Measurements from ENCODE around the gene PRKG2. TPM values are rescaled to one million over a fixed set of nuclear protein-coding genes. Genes with fewer than 3 reads are reported as not detected.
A peak's percentile ranks its signal among the peaks of the same experiment; 100 is the strongest.

Gene PRKG2
- total and polyA plus RNA-seq, 4 donors: 3.3 to 7.2 (median 4.2) TPM

- WGBS (ENCODE audit: insufficient coverage): no CpG with 5 or more reads among the region's 1 CpG
- Histone ChIP-seq H3K36me3 (ENCODE audit: control insufficient read depth, insufficient read depth, low read length) (no peaks in the 10 kb centered on the region), H3K27ac (ENCODE audit: low read depth, low read length) (no peak overlapping the region), H3K4me1 (ENCODE audit: control insufficient read depth, insufficient read depth, low read length) (peaks cover 4% of the 10 kb centered on the region), H3K9me3 (ENCODE audit: control insufficient read depth, insufficient read depth, low read length) (no peaks in the 10 kb centered on the region), H3K27me3 (ENCODE audit: control insufficient read depth, insufficient read depth, low read length) (no peaks in the 10 kb centered on the region), H3K4me3 (ENCODE audit: low read depth, low read length) (no peak overlapping the region)
- no peak for DNase-seq (ENCODE audit: low read depth in 4 of 6, low spot score in 6 of 6)
Measured at GRCh38 chr4:81198609-81199008, 16.4 kb downstream of the PRKG2 start.

GRCh38 chr4:81197864-81198524 lies 17.0 kb downstream of the PRKG2 start:
- no peaks in the 10 kb centered on the region for H3K36me3 ChIP-seq (ENCODE audit: control insufficient read depth, insufficient read depth, low read length)
- DNase-seq (ENCODE audit: low read depth in 4 of 6, low spot score in 6 of 6): peak in 3 of 6 donors; percentile 12 to 75 (median 60)
- no peaks in the 10 kb centered on the region for H3K9me3 ChIP-seq (ENCODE audit: control insufficient read depth, insufficient read depth, low read length)
- H3K4me3 ChIP-seq (ENCODE audit: low read depth, low read length): no peak overlapping the region
- WGBS (ENCODE audit: insufficient coverage): 29% methylated on average over 2 of the region's 4 CpGs
- H3K27ac ChIP-seq (ENCODE audit: low read depth, low read length): no peak overlapping the region
- peaks cover 4% of the 10 kb centered on the region for H3K4me1 ChIP-seq (ENCODE audit: control insufficient read depth, insufficient read depth, low read length)
- no peaks in the 10 kb centered on the region for H3K27me3 ChIP-seq (ENCODE audit: control insufficient read depth, insufficient read depth, low read length)

GRCh38 chr4:81196126-81196650 lies 18.8 kb downstream of the PRKG2 start:
- H3K9me3 ChIP-seq (ENCODE audit: control insufficient read depth, insufficient read depth, low read length): no peaks in the 10 kb centered on the region
- no peak overlapping the region for H3K4me3 ChIP-seq (ENCODE audit: low read depth, low read length)
- H3K36me3 ChIP-seq (ENCODE audit: control insufficient read depth, insufficient read depth, low read length): no peaks in the 10 kb centered on the region
- peaks cover 4% of the 10 kb centered on the region for H3K4me1 ChIP-seq (ENCODE audit: control insufficient read depth, insufficient read depth, low read length)
- H3K27ac ChIP-seq (ENCODE audit: low read depth, low read length): no peak overlapping the region
- 100% methylated on average over 3 of the region's 3 CpGs for WGBS (ENCODE audit: insufficient coverage)
- DNase-seq (ENCODE audit: low read depth in 4 of 6, low spot score in 6 of 6): no peak
- no peaks in the 10 kb centered on the region for H3K27me3 ChIP-seq (ENCODE audit: control insufficient read depth, insufficient read depth, low read length)

- no CpG with 5 or more reads among the region's 6 CpGs for WGBS (ENCODE audit: insufficient coverage)
- Histone ChIP-seq H3K27ac (ENCODE audit: low read depth, low read length) (no peak overlapping the region), H3K4me1 (ENCODE audit: control insufficient read depth, insufficient read depth, low read length) (peaks cover 4% of the 10 kb centered on the region)
Measured at GRCh38 chr4:81195475-81195874, 19.5 kb downstream of the PRKG2 start.

DNA sequence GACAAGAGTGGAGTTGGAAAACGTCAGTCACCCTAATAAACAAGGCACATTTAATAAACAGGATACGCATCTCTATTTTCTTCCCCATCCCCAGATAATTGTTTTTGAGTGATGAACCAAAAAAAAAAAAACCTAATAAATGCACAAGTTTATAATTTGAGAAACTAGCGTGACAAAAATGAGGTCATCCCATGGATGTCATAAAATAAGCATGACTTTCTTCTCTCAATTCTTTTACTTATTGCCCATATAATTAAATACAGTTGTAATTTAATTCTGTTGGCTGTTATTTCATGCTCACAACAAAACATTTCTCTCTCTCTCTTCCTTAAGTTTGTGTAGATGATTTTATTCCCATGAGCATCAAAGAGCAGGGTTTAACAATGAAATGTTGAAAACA lies 20.7 kb downstream of the PRKG2 start:
- DNase-seq (ENCODE audit: low read depth in 4 of 6, low spot score in 6 of 6): no peak
- no peak overlapping the region for H3K27ac ChIP-seq (ENCODE audit: low read depth, low read length)

More at GRCh38 chr4:81195475-81195874, 19.5 kb downstream of the PRKG2 start:
- H3K9me3 ChIP-seq (ENCODE audit: control insufficient read depth, insufficient read depth, low read length): no peaks in the 10 kb centered on the region
- H3K27me3 ChIP-seq (ENCODE audit: control insufficient read depth, insufficient read depth, low read length): no peaks in the 10 kb centered on the region
- no peak for DNase-seq (ENCODE audit: low read depth in 4 of 6, low spot score in 6 of 6)
- H3K36me3 ChIP-seq (ENCODE audit: control insufficient read depth, insufficient read depth, low read length): no peaks in the 10 kb centered on the region
- H3K4me3 ChIP-seq (ENCODE audit: low read depth, low read length): no peak overlapping the region

DNA sequence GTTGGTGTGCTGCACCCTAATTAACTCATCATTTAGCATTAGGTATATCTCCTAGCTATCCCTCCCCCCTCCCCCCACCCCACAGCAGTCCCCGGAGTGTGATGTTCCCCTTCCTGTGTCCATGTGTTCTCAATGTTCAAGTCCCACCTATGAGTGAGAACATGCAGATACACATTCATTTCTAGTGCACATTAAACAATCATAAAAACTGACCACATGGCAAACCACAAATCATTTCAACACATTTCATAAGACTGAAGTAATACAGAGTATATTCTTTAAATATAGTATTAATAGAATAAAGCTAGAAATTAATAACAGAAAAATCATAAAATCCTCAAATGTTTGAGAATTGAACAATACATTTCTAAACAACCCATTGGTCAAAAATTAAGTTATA lies 34.1 kb downstream of the PRKG2 start:
- no peak overlapping the region for H3K27ac ChIP-seq (ENCODE audit: low read depth, low read length)
- no peaks in the 10 kb centered on the region for H3K4me1 ChIP-seq (ENCODE audit: control insufficient read depth, insufficient read depth, low read length)
- no peaks in the 10 kb centered on the region for H3K27me3 ChIP-seq (ENCODE audit: control insufficient read depth, insufficient read depth, low read length)
- no peaks in the 10 kb centered on the region for H3K9me3 ChIP-seq (ENCODE audit: control insufficient read depth, insufficient read depth, low read length)
- no peak overlapping the region for H3K4me3 ChIP-seq (ENCODE audit: low read depth, low read length)
- H3K36me3 ChIP-seq (ENCODE audit: control insufficient read depth, insufficient read depth, low read length): no peaks in the 10 kb centered on the region
- WGBS (ENCODE audit: insufficient coverage): no CpG with 5 or more reads among the region's 1 CpG
- DNase-seq (ENCODE audit: low read depth in 4 of 6, low spot score in 6 of 6): no peak

More for the DNA sequence above, 20.7 kb downstream of the PRKG2 start:
- no CpG with 5 or more reads among the region's 3 CpGs for WGBS (ENCODE audit: insufficient coverage)
- Histone ChIP-seq H3K36me3 (ENCODE audit: control insufficient read depth, insufficient read depth, low read length) (no peaks in the 10 kb centered on the region), H3K4me1 (ENCODE audit: control insufficient read depth, insufficient read depth, low read length) (peaks cover 4% of the 10 kb centered on the region), H3K4me3 (ENCODE audit: low read depth, low read length) (no peak overlapping the region), H3K27me3 (ENCODE audit: control insufficient read depth, insufficient read depth, low read length) (no peaks in the 10 kb centered on the region), H3K9me3 (ENCODE audit: control insufficient read depth, insufficient read depth, low read length) (no peaks in the 10 kb centered on the region)

GRCh38 chr4:81179326-81179725 lies 35.7 kb downstream of the PRKG2 start:
- no CpG with 5 or more reads among the region's 3 CpGs for WGBS (ENCODE audit: insufficient coverage)
- H3K27me3 ChIP-seq (ENCODE audit: control insufficient read depth, insufficient read depth, low read length): no peaks in the 10 kb centered on the region
- H3K9me3 ChIP-seq (ENCODE audit: control insufficient read depth, insufficient read depth, low read length): no peaks in the 10 kb centered on the region
- no peak for DNase-seq (ENCODE audit: low read depth in 4 of 6, low spot score in 6 of 6)
- H3K27ac ChIP-seq (ENCODE audit: low read depth, low read length): no peak overlapping the region
- H3K36me3 ChIP-seq (ENCODE audit: control insufficient read depth, insufficient read depth, low read length): no peaks in the 10 kb centered on the region
- H3K4me3 ChIP-seq (ENCODE audit: low read depth, low read length): no peak overlapping the region
- H3K4me1 ChIP-seq (ENCODE audit: control insufficient read depth, insufficient read depth, low read length): no peaks in the 10 kb centered on the region

DNA sequence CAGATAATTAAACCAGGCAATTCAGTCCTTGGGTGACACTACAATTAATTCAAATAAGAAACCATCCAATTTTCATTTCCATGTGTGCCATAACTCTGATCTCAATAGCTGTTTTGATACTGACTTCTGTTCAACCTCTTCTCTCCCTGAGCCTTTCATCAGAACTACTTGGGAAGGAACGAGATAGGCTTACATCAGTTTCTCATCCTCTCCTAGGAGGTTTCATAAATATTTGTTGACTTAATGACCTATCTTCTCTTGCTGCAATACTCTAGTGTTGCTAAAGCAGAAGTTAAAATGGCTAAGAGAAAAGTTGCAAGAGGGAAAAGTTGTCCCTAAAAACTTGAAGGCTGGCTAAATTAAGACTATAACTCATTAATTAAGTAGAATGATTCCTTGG lies 41.8 kb downstream of the PRKG2 start:
- WGBS (ENCODE audit: insufficient coverage): no CpG with 5 or more reads among the region's 1 CpG
- H3K27me3 ChIP-seq (ENCODE audit: control insufficient read depth, insufficient read depth, low read length): no peaks in the 10 kb centered on the region
- DNase-seq (ENCODE audit: low read depth in 4 of 6, low spot score in 6 of 6): no peak
- H3K4me1 ChIP-seq (ENCODE audit: control insufficient read depth, insufficient read depth, low read length): no peaks in the 10 kb centered on the region
- H3K27ac ChIP-seq (ENCODE audit: low read depth, low read length): no peak overlapping the region
- no peak overlapping the region for H3K4me3 ChIP-seq (ENCODE audit: low read depth, low read length)
- H3K36me3 ChIP-seq (ENCODE audit: control insufficient read depth, insufficient read depth, low read length): no peaks in the 10 kb centered on the region
- H3K9me3 ChIP-seq (ENCODE audit: control insufficient read depth, insufficient read depth, low read length): no peaks in the 10 kb centered on the region

- Histone ChIP-seq H3K27ac (ENCODE audit: low read depth, low read length) (no peak overlapping the region), H3K36me3 (ENCODE audit: control insufficient read depth, insufficient read depth, low read length) (no peaks in the 10 kb centered on the region), H3K27me3 (ENCODE audit: control insufficient read depth, insufficient read depth, low read length) (no peaks in the 10 kb centered on the region), H3K9me3 (ENCODE audit: control insufficient read depth, insufficient read depth, low read length) (no peaks in the 10 kb centered on the region), H3K4me3 (ENCODE audit: low read depth, low read length) (no peak overlapping the region), H3K4me1 (ENCODE audit: control insufficient read depth, insufficient read depth, low read length) (no peaks in the 10 kb centered on the region)
- WGBS (ENCODE audit: insufficient coverage): 40% methylated on average over 2 of the region's 5 CpGs
- peak in 2 of 6 donors; percentile 61 to 93 for DNase-seq (ENCODE audit: low read depth in 4 of 6, low spot score in 6 of 6)
Measured at GRCh38 chr4:81166458-81167160, 48.4 kb downstream of the PRKG2 start.
